Fibroblast of peridontal ligament (primary cell): Measurements from ENCODE around the gene DCC.

ENCODE experiments used
- DNase-seq: peaks from one replicate; pipeline ENCODE4 v3.0.0-alpha.2; 2010; ENCODE audit errors: extremely low read depth

DCC gene

DNA sequence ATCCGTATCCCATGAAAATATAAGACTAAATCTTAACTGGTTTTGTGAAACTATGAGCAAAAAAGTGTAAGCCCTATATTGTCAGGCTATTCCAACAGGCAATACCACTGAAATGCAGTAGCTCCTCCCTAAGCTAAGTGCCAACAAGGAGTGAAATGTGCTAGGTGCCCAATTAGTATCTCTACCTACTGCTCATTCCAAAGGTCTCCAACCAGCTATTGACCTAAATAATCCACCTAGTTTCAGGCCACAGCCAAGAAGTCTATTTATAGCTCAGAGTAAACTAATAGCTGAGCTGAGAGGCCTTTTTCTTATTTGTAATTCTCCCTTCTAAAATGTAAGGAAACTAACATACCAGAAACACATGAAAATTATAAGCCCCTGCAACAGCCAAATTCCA, 482.2 kb downstream of the DCC start:
- DNase-seq = no peak

DNA sequence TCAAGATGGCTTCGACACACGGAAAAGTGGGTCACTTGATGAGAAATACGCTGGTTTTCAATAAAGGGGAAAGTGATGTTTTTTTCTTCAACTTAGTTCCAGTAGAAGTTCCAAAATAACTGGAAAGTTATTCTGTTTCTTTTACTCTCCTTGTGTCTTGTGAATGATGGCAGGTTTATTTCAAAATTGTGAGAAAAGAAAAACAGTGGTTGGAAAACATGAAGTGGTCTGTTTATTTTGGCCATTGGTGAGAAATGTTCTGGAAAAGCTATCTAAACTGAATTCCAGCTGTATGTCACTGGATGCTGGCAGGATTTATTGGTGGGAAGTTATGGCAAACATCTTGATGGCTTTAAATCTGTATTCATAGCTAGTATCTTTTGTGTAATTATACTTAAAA, 484.1 kb downstream of the DCC start:
- DNase-seq = no peak

DNA sequence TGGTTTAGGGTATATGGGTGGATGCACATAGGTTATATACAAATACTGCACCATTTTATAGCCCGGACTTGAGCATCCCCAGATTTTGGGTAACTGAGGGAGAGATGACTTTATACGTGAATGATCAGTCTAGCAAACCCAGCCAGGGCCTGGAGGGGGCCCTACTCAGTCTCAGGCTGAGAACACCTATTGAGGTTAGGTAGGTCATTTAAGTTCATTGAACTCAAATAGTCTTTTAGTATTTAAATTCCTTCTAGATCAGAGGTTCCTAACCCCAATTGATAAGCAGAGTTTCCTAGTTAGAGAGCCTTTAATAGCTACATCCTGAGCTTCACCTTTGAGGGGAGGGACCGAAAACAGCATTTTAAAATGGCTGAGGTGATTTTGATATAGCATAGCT, 487.0 kb downstream of the DCC start:
- DNase-seq = no peak

GRCh38 chr18:52829320-52829719, 489.3 kb downstream of the DCC start:
- DNase-seq = no peak

GRCh38 chr18:52829876-52830405, 489.9 kb downstream of the DCC start:
- no peak for DNase-seq

DNA sequence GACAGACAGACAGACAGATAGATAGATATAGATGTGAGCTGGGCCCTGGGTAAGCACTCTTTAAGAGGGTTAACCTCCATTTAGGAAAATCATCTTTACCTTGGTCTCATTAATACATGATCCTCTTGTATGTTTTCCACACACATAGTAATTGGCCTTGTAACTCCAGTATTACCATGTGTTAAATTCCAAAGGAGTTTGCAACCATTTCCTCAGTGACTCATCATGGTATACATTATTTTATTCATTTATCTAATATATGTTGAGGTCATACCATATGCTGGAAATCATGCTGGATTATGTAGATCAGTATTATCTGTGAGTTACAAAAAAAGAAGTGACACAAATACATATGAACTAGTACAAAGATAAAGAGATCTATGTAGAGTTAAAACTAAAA, 504.3 kb downstream of the DCC start:
- DNase-seq = no peak

DNA sequence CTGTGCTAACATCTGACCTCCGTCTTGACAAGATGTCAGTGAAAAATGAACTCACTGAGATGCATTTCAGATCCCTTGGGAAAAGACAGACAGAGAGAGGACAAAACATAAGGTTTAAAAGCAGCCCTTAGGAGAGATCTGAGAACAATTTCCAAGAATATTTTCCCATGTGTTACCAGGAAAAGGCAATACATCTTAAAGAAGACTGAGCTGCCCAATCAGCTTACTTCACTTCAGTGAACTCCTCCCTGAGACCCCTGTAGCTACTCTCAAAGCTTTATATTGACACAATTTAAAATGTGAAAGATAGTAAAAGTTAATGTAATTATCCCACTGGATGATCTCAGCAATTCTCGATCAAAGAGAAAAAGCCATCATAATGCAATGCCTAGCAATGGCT, 505.0 kb downstream of the DCC start:
- no peak for DNase-seq

DNA sequence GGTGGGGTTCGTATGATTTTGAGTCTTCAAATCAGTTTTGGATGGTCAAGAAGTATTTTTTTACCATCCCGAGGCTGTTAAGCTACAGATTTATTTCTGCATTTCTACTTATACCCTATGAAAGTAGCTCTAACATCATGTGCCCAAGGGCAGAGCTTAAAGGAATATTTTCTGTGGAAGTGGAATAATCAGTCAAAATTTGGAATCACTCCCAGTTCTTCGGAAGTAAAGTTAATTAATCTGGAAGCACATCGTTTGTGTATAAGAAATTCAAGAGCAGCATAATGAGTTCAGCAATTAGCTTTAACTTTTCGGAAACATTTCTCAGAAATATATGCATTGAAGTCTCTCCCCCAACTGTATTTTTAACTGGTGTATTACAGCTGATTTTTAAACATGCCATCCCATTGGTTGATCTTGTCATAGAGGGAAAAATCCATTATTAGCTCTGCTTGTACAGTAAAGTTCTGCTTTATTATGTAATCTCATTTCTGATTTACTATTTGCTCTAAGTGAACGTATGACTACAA, 510.1 kb downstream of the DCC start:
- no peak for DNase-seq

DNA sequence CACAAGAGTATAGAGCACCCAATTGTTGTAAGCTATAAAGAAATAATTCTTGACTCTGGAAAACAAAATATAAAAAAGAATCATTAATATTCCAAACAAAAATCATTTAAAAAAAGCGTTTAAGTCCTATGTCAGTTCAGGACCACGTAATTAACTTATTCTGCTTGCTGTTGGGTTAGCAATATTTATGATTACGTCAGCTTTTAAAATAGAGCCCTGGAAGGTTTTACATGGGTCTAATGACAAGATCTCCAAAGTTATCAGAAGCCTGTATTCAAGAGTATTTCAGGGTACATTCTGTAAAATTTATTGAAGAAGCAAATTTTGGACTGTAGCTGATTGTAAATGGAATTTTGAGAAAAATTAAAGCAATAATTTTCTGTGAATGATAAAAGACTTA, 521.6 kb downstream of the DCC start:
- no peak for DNase-seq

- DNase-seq = no peak
These were observed 529.4 kb downstream of the DCC start for GRCh38 chr18:52869349-52869923.

GRCh38 chr18:52869942-52870907, 530.2 kb downstream of the DCC start:
- no peak for DNase-seq

- no peak for DNase-seq
These were observed 534.8 kb downstream of the DCC start for GRCh38 chr18:52874774-52875173.

- no peak for DNase-seq
These were observed 535.7 kb downstream of the DCC start for GRCh38 chr18:52875725-52876124.

GRCh38 chr18:52888014-52888413, 548.0 kb downstream of the DCC start:
- DNase-seq = no peak

DNA sequence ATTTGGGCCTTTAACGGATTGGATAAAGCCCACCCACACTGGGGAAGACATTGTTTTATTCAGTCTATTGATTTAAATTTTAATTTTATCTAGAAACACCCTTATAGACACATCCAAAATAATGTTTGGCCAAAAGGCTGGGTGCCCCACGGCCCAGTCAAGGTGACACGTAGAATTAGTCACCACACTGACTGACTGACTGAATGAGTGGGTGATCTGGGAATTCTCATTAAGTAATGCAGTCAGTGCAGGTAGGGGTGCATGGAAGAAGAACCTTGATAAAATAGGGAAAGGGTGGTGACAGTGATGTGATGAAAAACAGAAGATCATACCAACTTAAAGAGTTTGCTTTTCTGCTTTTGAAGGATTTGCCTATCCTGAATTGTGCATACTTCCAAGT, 554.8 kb downstream of the DCC start:
- no peak for DNase-seq

DNA sequence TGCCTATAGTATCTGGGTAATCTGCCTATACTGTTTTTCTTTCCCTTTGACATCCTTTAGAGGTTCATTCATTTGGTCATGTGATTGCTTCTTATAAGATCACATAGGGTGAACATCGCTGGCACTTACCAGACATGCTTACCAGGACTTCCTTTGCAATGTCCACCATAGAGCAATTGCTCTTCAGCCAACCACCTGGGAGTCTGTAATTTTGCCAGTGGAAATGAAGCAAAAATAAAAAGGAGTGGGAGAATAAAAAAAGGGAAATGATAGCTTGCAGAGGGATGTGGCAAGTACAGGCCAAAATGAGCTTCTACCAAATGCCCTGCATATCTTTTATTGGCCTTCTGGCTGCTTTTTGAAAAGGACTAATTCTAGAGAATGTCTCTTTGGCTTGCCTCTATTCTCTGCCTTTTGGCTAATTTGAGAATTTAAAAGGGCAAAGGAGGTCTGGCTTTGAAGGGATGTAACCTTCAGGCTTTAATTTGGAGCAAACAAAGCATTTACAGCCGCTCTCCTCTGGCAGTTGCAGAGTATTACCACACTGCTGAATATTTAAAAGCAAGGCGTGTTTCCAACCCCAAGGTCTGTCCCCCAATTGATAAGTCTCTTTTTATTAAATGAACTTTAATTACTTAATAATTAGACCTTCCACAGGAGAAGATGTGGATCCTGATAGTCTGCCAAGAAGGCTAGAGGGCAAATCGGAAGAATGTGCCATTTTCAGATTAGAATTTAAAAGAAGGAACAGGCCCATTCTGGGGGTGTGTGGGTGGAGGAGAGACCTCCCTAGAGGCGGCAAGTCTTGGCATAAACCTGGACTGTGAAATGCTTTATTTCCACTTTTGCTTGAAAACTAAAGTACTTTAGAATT, 557.9 kb downstream of the DCC start:
- no peak for DNase-seq

DNA sequence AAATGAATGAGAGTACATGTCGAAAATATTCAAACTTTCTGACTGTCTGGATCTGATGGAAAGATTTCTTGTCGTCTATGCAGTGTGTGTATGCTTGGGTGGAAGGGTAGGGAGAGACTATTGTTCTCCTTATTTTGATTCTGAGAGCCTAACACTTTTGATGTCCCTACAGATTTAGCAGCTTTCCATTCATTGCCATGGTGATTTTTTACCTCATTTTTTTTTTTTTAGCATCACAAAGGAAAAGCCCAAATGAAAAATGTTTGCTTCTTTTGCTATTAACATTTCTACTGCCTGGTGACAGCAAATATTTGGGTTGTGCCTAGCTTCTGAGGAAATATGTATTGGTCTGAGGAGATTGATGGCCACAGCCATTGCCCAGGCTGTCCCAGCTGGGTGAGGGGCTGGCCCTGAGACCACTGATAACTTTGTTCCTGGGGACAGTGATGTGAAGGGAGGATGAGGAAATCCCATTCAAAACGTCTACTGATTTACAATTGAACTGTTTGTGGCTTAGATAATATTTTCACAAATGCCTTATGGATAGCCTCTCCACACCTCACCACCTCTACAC, 558.6 kb downstream of the DCC start:
- no peak for DNase-seq

DNA sequence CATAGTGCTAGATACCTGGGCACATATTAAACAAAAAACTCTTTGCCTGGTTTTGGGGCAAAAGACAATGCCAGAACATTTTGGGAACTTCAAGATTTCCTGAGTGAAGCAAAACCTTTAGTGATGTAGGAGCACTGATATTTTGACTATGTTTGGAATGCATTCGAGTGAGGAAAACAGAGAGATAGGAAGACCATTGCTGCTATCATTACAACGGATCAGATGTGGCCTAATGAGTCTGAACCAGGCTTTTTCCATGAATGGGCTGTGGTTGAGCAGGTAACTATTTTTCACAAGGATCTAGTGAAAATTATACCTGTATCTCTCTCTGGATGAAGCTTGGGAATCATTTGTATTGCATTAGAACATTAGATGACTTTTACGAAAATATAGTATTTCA, 562.2 kb downstream of the DCC start:
- no peak for DNase-seq

- DNase-seq = no peak
These were observed 563.9 kb downstream of the DCC start for GRCh38 chr18:52903857-52904256.

- DNase-seq = no peak
These were observed 567.7 kb downstream of the DCC start for GRCh38 chr18:52907543-52908308.

- DNase-seq = no peak
These were observed 574.2 kb downstream of the DCC start for GRCh38 chr18:52914148-52914547.
